GM10248 (cell line): ENCODE data around the gene PGLYRP3.

Experiments used
- CTCF ChIA-PET: fragments of 300-600 bp; sonication (Branson Sonifier 250); formaldehyde crosslinking; extraction: SDS; loops from one replicate; lab custom pipeline; 2021; ENCODE audit warnings: antibody characterized with exemption; lab: Yijun Ruan, JAX
- POLR2A ChIA-PET: fragments of 350-650 bp; sonication (Branson Sonifier 250); formaldehyde crosslinking; extraction: SDS; loops from one replicate; lab custom pipeline; 2020; ENCODE audit warnings: antibody characterized with exemption; lab: Yijun Ruan, JAX
- DNase-seq: peaks from one replicate; pipeline ENCODE4 v3.0.0; 2012; ENCODE audit errors: extremely low spot score
- TF ChIP-seq, protein P1 (sequence below): IDR thresholded peaks from 2 replicates; pipeline ENCODE4 v1.5.1; 2012; ENCODE audit warnings: mild to moderate bottlenecking, low read depth; ENCODE audit errors: extremely low read depth, missing control alignments, control extremely low read depth

Gene PGLYRP3

DNA sequence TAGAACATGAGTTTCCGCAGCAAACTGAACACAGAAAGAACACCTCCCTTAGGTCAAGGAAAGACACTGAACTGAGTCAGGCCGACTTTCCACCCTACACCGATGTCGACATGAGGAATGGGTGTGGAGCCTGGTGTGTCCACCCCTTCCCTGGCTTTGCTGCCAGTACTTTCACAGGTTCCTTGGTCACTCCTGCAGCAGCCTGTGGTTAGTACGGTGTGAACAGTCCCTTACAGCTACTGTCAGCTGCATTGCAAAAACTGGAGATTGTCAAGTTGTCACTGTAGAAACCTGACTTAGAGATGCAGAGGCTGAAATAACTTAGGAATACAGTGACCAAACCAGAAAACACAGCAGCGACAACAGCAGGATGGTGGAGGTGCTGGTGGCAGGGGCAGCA is 7.1 kb downstream of the PGLYRP3 start:
- TF ChIP-seq, protein P1, sequence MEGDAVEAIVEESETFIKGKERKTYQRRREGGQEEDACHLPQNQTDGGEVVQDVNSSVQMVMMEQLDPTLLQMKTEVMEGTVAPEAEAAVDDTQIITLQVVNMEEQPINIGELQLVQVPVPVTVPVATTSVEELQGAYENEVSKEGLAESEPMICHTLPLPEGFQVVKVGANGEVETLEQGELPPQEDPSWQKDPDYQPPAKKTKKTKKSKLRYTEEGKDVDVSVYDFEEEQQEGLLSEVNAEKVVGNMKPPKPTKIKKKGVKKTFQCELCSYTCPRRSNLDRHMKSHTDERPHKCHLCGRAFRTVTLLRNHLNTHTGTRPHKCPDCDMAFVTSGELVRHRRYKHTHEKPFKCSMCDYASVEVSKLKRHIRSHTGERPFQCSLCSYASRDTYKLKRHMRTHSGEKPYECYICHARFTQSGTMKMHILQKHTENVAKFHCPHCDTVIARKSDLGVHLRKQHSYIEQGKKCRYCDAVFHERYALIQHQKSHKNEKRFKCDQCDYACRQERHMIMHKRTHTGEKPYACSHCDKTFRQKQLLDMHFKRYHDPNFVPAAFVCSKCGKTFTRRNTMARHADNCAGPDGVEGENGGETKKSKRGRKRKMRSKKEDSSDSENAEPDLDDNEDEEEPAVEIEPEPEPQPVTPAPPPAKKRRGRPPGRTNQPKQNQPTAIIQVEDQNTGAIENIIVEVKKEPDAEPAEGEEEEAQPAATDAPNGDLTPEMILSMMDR: no peak
- POLR2A ChIA-PET: no interaction called here
- CTCF ChIA-PET: interaction anchor here (1.8 kb wide), 1 partner anchor 15 kb away, joined by 4 read pairs; no protein-coding TSS in a partner anchor
- DNase-seq: no peak

DNA sequence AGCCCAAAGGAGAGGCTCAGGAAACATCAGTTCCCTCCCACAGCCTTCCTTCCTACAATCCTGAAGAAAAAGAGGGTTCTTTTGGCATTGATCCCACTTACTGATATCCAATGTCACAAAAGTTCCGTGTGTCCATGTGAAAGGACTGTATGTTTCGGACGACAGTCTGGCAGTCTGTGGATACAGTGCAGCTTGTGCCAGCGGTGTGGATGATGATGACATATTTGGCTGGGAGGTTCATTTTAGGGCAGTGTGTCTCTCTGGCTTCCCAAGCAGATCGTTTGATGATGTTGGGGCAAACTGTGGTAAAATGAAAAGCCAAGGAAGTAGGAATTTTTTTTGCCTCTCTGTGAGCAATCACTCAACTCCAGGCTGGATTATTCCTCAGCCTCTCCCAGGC is 10.4 kb downstream of the PGLYRP3 start:
- DNase-seq: no peak
- ChIA-PET POLR2A (no interaction called here), CTCF (interaction anchor here (1.2 kb wide), 1 partner anchor 50 kb away, joined by 3 read pairs; no protein-coding TSS in a partner anchor)
- TF ChIP-seq, protein P1: no peak

DNA sequence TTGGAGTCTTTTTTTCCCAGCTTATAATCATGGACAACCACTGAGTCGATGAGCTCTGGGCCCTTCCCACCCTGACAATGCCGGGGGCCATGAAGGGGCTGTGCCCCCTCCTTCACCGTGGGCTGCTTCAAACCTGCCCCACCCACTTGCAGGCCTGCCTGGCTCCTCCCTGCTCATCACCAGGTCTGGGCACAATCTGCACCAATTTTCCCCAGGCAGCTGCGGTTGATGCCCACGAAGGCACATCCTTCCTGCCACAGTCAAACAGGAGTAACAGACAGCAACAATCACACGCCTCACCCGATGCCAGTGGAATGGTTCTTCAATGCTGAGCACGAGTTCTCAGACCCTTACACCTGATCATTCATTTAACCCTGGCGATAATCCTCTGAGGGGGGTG is 18.9 kb downstream of the PGLYRP3 start:
- TF ChIP-seq, protein P1: no peak
- CTCF ChIA-PET: interaction anchor here (0.8 kb wide), 1 partner anchor 65 kb away, joined by 3 read pairs; no protein-coding TSS in a partner anchor
- POLR2A ChIA-PET: no interaction called here
- no peak for DNase-seq

DNA sequence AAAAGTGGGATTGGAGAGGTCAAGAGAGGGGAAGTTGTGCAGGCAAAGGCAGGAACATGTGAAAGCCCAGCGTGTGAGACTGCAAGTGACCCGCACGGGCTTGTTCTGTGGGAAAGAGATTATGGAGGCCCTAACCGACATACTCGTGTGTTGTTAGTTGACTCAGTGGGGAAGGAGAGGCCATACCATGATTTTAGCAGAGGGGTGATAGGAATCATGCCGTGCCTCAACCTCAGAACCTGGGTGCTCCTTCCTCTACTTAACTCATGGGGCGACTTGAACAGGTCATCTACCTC is 19.3 kb downstream of the PGLYRP3 start:
- no peak for DNase-seq
- ChIA-PET POLR2A (no interaction called here), CTCF (interaction anchor here (0.8 kb wide), 1 partner anchor 65 kb away, joined by 3 read pairs; no protein-coding TSS in a partner anchor)
- TF ChIP-seq, protein P1: no peak

DNA sequence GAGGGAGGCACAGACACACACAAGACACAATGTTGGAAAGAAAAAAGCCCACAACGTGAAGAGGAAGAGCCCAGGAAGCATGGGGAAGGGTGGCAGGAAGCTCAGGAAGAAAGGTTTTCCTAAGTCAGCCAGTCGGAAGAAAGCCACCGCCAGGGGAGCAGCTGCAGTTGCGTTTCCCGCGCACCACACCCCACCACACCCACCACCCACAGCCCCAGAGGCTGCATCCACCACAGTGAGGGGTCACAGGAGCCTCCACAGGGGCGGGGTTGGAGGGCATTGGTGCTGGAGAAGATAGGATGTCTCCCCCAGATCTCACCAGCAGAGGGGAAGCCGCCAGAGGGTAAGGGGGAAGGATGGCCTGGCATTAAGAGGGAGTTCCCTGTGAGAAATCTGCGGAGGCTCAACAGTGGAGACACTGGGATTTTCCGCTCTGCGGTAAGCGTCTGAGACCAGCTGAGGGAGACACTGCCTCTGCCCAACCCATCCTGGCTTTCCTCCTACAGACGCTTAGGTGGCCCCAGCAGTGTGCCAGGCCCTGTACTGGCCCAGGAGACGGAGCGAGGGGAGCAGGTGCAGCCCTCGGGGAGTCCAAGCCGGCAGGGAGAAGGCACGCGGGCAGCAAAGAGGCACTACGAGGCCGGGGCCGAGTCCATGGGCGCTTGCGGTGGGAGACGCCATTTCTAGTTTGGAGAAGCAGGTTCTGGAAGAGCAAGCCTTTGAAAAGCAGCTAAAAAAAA is 19.8 kb downstream of the PGLYRP3 start:
- CTCF ChIA-PET: interaction anchor here (0.8 kb wide), 1 partner anchor 64 kb away, joined by 3 read pairs; no protein-coding TSS in a partner anchor

DNA sequence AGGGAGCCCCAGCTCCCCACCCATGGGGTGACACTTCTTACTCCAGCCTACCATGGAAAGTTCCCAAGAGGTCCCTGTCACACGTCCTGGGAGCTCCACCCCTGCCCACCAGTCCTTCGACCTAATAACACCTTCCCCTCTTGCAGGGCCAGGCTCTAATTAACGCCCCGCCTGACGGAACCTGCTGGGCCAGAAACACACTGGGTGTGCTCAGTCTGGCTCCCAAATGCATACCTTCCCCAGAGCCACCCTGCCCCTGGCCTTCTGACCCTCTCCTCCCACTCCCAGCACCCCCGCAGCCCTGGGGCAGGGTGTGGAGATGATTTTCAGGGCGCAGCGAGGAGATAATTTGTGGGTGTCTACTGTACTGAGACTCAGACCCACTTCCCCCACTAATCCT is 20.6 kb downstream of the PGLYRP3 start:
- CTCF ChIA-PET: interaction anchor here (1.1 to 1.5 kb wide), 6 partner anchors 11 to 100 kb away, joined by 3 to 7 read pairs (median 3); no protein-coding TSS in a partner anchor
- POLR2A ChIA-PET: no interaction called here
- TF ChIP-seq, protein P1: no peak
- DNase-seq: no peak

More for the DNA sequence above, 19.8 kb downstream of the PGLYRP3 start:
- DNase-seq: no peak
- POLR2A ChIA-PET: no interaction called here
- TF ChIP-seq, protein P1: no peak
